ENCODE measurements around the gene SRL. TPM values are rescaled to one million over a fixed set of nuclear protein-coding genes. Genes with fewer than 3 reads are reported as not detected.

SRL gene
- total and polyA plus RNA-seq, 2 donors (not counting 1 experiment from before 2014, with no cell fraction given): not detected

GRCh38 chr16:4209666-4210065 lies 32.2 kb downstream of the SRL start:
- Histone ChIP-seq H3K4me1 (ENCODE audit: control insufficient read depth in 2 of 2, insufficient read depth in 2 of 2, low read length in 2 of 2) (no peaks in the 10 kb centered on the region), H3K27me3 (replicated peaks in 1 of 4; ENCODE audit: control extremely low read depth in 1 of 4, control insufficient read depth in 3 of 4, insufficient read depth in 4 of 4, low read length in 3 of 4) (peaks cover 0 to 6% (median 1%) of the 10 kb centered on the region in 4 experiments), H3K9me3 (ENCODE audit: control extremely low read depth in 1 of 3, control insufficient read depth in 2 of 3, insufficient read depth in 1 of 3, low read length in 2 of 3) (no peaks in the 10 kb centered on the region), H4K20me1 (ENCODE audit: control insufficient read depth, insufficient read depth, low read length, poor library complexity, severe bottlenecking) (no peaks in the 10 kb centered on the region), H3K4me2 (replicated peaks; ENCODE audit: low read depth, low read length, poor library complexity, severe bottlenecking) (no peak overlapping the region), H3K36me3 (replicated peaks in 1 of 2; ENCODE audit: control extremely low read depth in 1 of 2, control insufficient read depth in 1 of 2, extremely low read depth in 1 of 2, insufficient read depth in 2 of 2, low read length in 1 of 2) (no peaks in the 10 kb centered on the region), H3K9ac (ENCODE audit: low read length) (no peak overlapping the region), H3K4me3 (ENCODE audit: control extremely low read depth in 1 of 5, extremely low read depth in 1 of 5, insufficient read depth in 1 of 5, low read depth in 2 of 5, low read length in 4 of 5) (no peak overlapping the region), H3K79me2 (ENCODE audit: control insufficient read depth, insufficient read depth, low read length) (no peaks in the 10 kb centered on the region), H3K27ac (ENCODE audit: low read length in 2 of 2) (no peak overlapping the region), H2AFZ (ENCODE audit: insufficient read depth, low read depth, low read length, poor library complexity, severe bottlenecking) (no peak overlapping the region)
- Mint-ChIP-seq H3K4me3 (no peak overlapping the region), H3K27me3 (peaks cover 15% of the 10 kb centered on the region), H3K4me1 (no peaks in the 10 kb centered on the region), H3K27ac (no peak overlapping the region), H3K9me3 (ENCODE audit: insufficient read depth) (no peaks in the 10 kb centered on the region)
- TF ChIP-seq EZH2 (IDR thresholded peaks at IDR 0.05; ENCODE audit: borderline replicate concordance, insufficient read depth, low read depth, low read length, poor library complexity, severe bottlenecking): no peak
- TF ChIP-seq, protein P1, sequence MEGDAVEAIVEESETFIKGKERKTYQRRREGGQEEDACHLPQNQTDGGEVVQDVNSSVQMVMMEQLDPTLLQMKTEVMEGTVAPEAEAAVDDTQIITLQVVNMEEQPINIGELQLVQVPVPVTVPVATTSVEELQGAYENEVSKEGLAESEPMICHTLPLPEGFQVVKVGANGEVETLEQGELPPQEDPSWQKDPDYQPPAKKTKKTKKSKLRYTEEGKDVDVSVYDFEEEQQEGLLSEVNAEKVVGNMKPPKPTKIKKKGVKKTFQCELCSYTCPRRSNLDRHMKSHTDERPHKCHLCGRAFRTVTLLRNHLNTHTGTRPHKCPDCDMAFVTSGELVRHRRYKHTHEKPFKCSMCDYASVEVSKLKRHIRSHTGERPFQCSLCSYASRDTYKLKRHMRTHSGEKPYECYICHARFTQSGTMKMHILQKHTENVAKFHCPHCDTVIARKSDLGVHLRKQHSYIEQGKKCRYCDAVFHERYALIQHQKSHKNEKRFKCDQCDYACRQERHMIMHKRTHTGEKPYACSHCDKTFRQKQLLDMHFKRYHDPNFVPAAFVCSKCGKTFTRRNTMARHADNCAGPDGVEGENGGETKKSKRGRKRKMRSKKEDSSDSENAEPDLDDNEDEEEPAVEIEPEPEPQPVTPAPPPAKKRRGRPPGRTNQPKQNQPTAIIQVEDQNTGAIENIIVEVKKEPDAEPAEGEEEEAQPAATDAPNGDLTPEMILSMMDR (IDR thresholded peaks at IDR 0.05): no peak
- ChIA-PET CTCF (no interaction called here), POLR2A (no interaction called here)
- no peak for DNase-seq
- intact Hi-C loops (cut with micrococcal nuclease): no loop called here
- no peak for ATAC-seq (ENCODE audit: low read depth)
- 89% methylated on average over 4 of the region's 6 CpGs for WGBS (ENCODE audit: insufficient coverage)

GRCh38 chr16:4208341-4208751 lies 33.5 kb downstream of the SRL start:
- TF ChIP-seq, protein P1 (IDR thresholded peaks at IDR 0.05): no peak
- TF ChIP-seq EZH2 (IDR thresholded peaks at IDR 0.05; ENCODE audit: borderline replicate concordance, insufficient read depth, low read depth, low read length, poor library complexity, severe bottlenecking): no peak
- Mint-ChIP-seq H3K27ac (no peak overlapping the region), H3K4me3 (no peak overlapping the region), H3K4me1 (no peaks in the 10 kb centered on the region), H3K9me3 (ENCODE audit: insufficient read depth) (no peaks in the 10 kb centered on the region), H3K27me3 (peaks cover 11% of the 10 kb centered on the region)
- ATAC-seq (ENCODE audit: low read depth) (no peak), DNase-seq (no peak)
- Histone ChIP-seq H3K4me1 (ENCODE audit: control insufficient read depth in 2 of 2, insufficient read depth in 2 of 2, low read length in 2 of 2) (no peaks in the 10 kb centered on the region), H3K36me3 (replicated peaks in 1 of 2; ENCODE audit: control extremely low read depth in 1 of 2, control insufficient read depth in 1 of 2, extremely low read depth in 1 of 2, insufficient read depth in 2 of 2, low read length in 1 of 2) (no peaks in the 10 kb centered on the region), H3K27me3 (replicated peaks in 1 of 4; ENCODE audit: control extremely low read depth in 1 of 4, control insufficient read depth in 3 of 4, insufficient read depth in 4 of 4, low read length in 3 of 4) (peaks cover 0 to 6% (median 1%) of the 10 kb centered on the region in 4 experiments), H2AFZ (ENCODE audit: insufficient read depth, low read depth, low read length, poor library complexity, severe bottlenecking) (no peak overlapping the region), H3K4me2 (replicated peaks; ENCODE audit: low read depth, low read length, poor library complexity, severe bottlenecking) (no peak overlapping the region), H3K4me3 (ENCODE audit: control extremely low read depth in 1 of 5, extremely low read depth in 1 of 5, insufficient read depth in 1 of 5, low read depth in 2 of 5, low read length in 4 of 5) (no peak overlapping the region), H4K20me1 (ENCODE audit: control insufficient read depth, insufficient read depth, low read length, poor library complexity, severe bottlenecking) (no peaks in the 10 kb centered on the region), H3K9me3 (ENCODE audit: control extremely low read depth in 1 of 3, control insufficient read depth in 2 of 3, insufficient read depth in 1 of 3, low read length in 2 of 3) (no peaks in the 10 kb centered on the region), H3K79me2 (ENCODE audit: control insufficient read depth, insufficient read depth, low read length) (no peaks in the 10 kb centered on the region), H3K27ac (ENCODE audit: low read length in 2 of 2) (no peak overlapping the region), H3K9ac (ENCODE audit: low read length) (no peak overlapping the region)
- POLR2A ChIA-PET: no interaction called here
- CTCF ChIA-PET: no interaction called here
- intact Hi-C loops (cut with micrococcal nuclease): no loop called here
- 94% methylated on average over 11 of the region's 14 CpGs for WGBS (ENCODE audit: insufficient coverage)
